Neuron (in vitro differentiated cells): ENCODE data around the gene NLGN3.

ENCODE experiments used
- H2AFZ ChIP-seq: one replicate; pipeline ENCODE4 v1.6.1; 2013; ENCODE audit warnings: low read depth, mild to moderate bottlenecking, inconsistent platforms, low read length, moderate library complexity
- H3K27me3 ChIP-seq: one replicate; pipeline ENCODE4 v1.6.1; 2013; ENCODE audit warnings: low read length; ENCODE audit not compliant: insufficient read depth
- H3K36me3 ChIP-seq: one replicate; pipeline ENCODE4 v1.6.1; 2013; ENCODE audit warnings: low read length; ENCODE audit not compliant: insufficient read depth
- H3K4me1 ChIP-seq: one replicate; pipeline ENCODE4 v1.6.1; 2013; ENCODE audit warnings: low read length; ENCODE audit not compliant: insufficient read depth
- H3K4me3 ChIP-seq: 2 replicates; pipeline ENCODE4 v1.5.1; 2013; ENCODE audit warnings: mild to moderate bottlenecking, low read length, moderate library complexity
- H3K9me3 ChIP-seq: one replicate; pipeline ENCODE4 v1.6.1; 2013; ENCODE audit warnings: low read length

NLGN3 gene

GRCh38 chrX:71106427-71106826, 38.2 kb upstream of the NLGN3 start, which contains the start of gene CXorf65:
Gene CXorf65 (minus strand): TSS chrX:71106740. CDS start chrX:71106556, 184 bp downstream.
- Histone ChIP-seq H3K9me3 (no peaks in the 10 kb centered on the region), H3K27me3 (no peaks in the 10 kb centered on the region), H2AFZ (no peak within 1 kb of the TSS), H3K4me3 (no peak within 1 kb of the TSS), H3K4me1 (peaks cover 16% of the 10 kb centered on the region), H3K36me3 (no peaks in the 10 kb centered on the region)

GRCh38 chrX:71107245-71107644, 37.4 kb upstream of the NLGN3 start:
- no peak overlapping the region for H3K4me3 ChIP-seq
- peaks cover 4% of the 10 kb centered on the region for H3K27me3 ChIP-seq
- H2AFZ ChIP-seq, result no peak overlapping the region
- H3K36me3 ChIP-seq, result no peaks in the 10 kb centered on the region
- H3K4me1 ChIP-seq, result peaks cover 16% of the 10 kb centered on the region
- H3K9me3 ChIP-seq, result no peaks in the 10 kb centered on the region

- no peaks in the 10 kb centered on the region for H3K9me3 ChIP-seq
Observed at GRCh38 chrX:71107762-71108360, 36.8 kb upstream of the NLGN3 start.

GRCh38 chrX:71109051-71109450, 35.6 kb upstream of the NLGN3 start:
- peaks cover 4% of the 10 kb centered on the region for H3K27me3 ChIP-seq
- H3K4me3 ChIP-seq, result no peak overlapping the region
- H3K4me1 ChIP-seq, result peaks cover 2% of the 10 kb centered on the region
- no peaks in the 10 kb centered on the region for H3K36me3 ChIP-seq
- no peak overlapping the region for H2AFZ ChIP-seq
- H3K9me3 ChIP-seq, result no peaks in the 10 kb centered on the region

More at GRCh38 chrX:71107762-71108360, 36.8 kb upstream of the NLGN3 start:
- Histone ChIP-seq H3K4me3 (no peak overlapping the region), H2AFZ (no peak overlapping the region), H3K4me1 (peaks cover 14% of the 10 kb centered on the region), H3K36me3 (no peaks in the 10 kb centered on the region), H3K27me3 (peaks cover 4% of the 10 kb centered on the region)

GRCh38 chrX:71111141-71111843, 33.3 kb upstream of the NLGN3 start, which contains the start of gene IL2RG:
Gene IL2RG (minus strand): TSS chrX:71111577. CDS start chrX:71111539, 38 bp downstream.
- Histone ChIP-seq H3K9me3 (no peaks in the 10 kb centered on the region), H3K36me3 (no peaks in the 10 kb centered on the region), H3K27me3 (peaks cover 4% of the 10 kb centered on the region), H3K4me1 (no peaks in the 10 kb centered on the region), H3K4me3 (no peak within 1 kb of the TSS), H2AFZ (no peak within 1 kb of the TSS)

- Histone ChIP-seq H3K4me3 (no peak overlapping the region), H3K9me3 (no peaks in the 10 kb centered on the region), H3K36me3 (no peaks in the 10 kb centered on the region)
Observed at GRCh38 chrX:71111921-71112431, 32.7 kb upstream of the NLGN3 start.

GRCh38 chrX:71117358-71117757, 27.3 kb upstream of the NLGN3 start:
- no peaks in the 10 kb centered on the region for H3K27me3 ChIP-seq
- H3K4me3 ChIP-seq, result peak overlapping the region; percentile 65
- H3K9me3 ChIP-seq, result no peaks in the 10 kb centered on the region
- H3K36me3 ChIP-seq, result peaks cover 16% of the 10 kb centered on the region
- H2AFZ ChIP-seq, result no peak overlapping the region
- H3K4me1 ChIP-seq, result peaks cover 4% of the 10 kb centered on the region

More at GRCh38 chrX:71111921-71112431, 32.7 kb upstream of the NLGN3 start:
- peaks cover 4% of the 10 kb centered on the region for H3K27me3 ChIP-seq
- no peaks in the 10 kb centered on the region for H3K4me1 ChIP-seq
- no peak overlapping the region for H2AFZ ChIP-seq

- H3K27me3 ChIP-seq, result no peaks in the 10 kb centered on the region
- H3K9me3 ChIP-seq, result no peaks in the 10 kb centered on the region
- H2AFZ ChIP-seq, result no peak within 1 kb of the TSS
- peaks cover 21% of the 10 kb centered on the region for H3K36me3 ChIP-seq
- H3K4me1 ChIP-seq, result peaks cover 4% of the 10 kb centered on the region
- H3K4me3 ChIP-seq, result peak within 1 kb of the TSS; percentile 65
Observed at GRCh38 chrX:71118032-71118984, 26.3 kb upstream of the NLGN3 start, which contains the start of gene MED12. Gene MED12 (plus strand): TSS chrX:71118596. CDS start chrX:71118755, 159 bp downstream.

GRCh38 chrX:71118985-71119535, 25.6 kb upstream of the NLGN3 start:
- Histone ChIP-seq H3K36me3 (peaks cover 27% of the 10 kb centered on the region), H3K4me3 (peak overlapping the region; percentile 65), H3K4me1 (peaks cover 4% of the 10 kb centered on the region), H2AFZ (no peak overlapping the region), H3K9me3 (no peaks in the 10 kb centered on the region), H3K27me3 (no peaks in the 10 kb centered on the region)

GRCh38 chrX:71128166-71128833, 16.3 kb upstream of the NLGN3 start:
- Histone ChIP-seq H3K4me3 (no peak overlapping the region), H2AFZ (no peak overlapping the region), H3K4me1 (peaks cover 7% of the 10 kb centered on the region), H3K9me3 (no peaks in the 10 kb centered on the region), H3K27me3 (no peaks in the 10 kb centered on the region), H3K36me3 (peaks cover 55% of the 10 kb centered on the region)

- Histone ChIP-seq H3K9me3 (no peaks in the 10 kb centered on the region), H2AFZ (no peak overlapping the region), H3K36me3 (peaks cover 53% of the 10 kb centered on the region), H3K4me3 (no peak overlapping the region), H3K27me3 (no peaks in the 10 kb centered on the region), H3K4me1 (peaks cover 7% of the 10 kb centered on the region)
Observed at GRCh38 chrX:71128915-71129765, 15.5 kb upstream of the NLGN3 start.
